GM15510 (cell line): ENCODE measurements around the gene WHAMM.

ENCODE experiments used
- POLR2A ChIP-seq: IDR thresholded peaks from 3 replicates; pipeline ENCODE4 v1.6.1; 2011; ENCODE audit warnings: borderline replicate concordance; ENCODE audit not compliant: insufficient read length; ENCODE audit errors: extremely low read depth

Gene WHAMM

GRCh38 chr15:82847703-82848102 is 38.3 kb downstream of the WHAMM start:
- TF ChIP-seq POLR2A, result no peak

- TF ChIP-seq POLR2A, result no peak
Measured at GRCh38 chr15:82848241-82848993, 39.0 kb downstream of the WHAMM start.

- no peak for TF ChIP-seq POLR2A
Measured at GRCh38 chr15:82849556-82850512, 40.4 kb downstream of the WHAMM start.

DNA sequence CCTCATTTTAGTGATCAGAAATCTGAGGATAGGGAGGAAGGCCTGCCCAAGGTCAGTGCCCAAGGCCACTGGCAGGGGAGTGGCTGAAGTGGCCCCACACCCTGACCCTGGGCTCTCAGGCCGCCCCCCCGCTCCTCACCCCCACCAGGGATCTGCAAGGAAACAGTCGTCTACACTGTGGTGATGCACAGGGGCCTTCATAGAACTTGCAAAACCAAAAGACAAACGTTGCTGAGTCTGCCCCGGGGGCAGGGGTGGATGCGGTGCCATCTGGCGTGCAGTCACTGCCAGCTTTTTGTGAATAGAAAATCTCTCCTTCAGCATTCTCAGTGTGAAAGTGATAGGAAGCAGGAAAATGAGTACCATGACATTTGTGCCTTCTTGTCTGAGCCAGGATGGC is 41.3 kb downstream of the WHAMM start:
- no peak for TF ChIP-seq POLR2A

DNA sequence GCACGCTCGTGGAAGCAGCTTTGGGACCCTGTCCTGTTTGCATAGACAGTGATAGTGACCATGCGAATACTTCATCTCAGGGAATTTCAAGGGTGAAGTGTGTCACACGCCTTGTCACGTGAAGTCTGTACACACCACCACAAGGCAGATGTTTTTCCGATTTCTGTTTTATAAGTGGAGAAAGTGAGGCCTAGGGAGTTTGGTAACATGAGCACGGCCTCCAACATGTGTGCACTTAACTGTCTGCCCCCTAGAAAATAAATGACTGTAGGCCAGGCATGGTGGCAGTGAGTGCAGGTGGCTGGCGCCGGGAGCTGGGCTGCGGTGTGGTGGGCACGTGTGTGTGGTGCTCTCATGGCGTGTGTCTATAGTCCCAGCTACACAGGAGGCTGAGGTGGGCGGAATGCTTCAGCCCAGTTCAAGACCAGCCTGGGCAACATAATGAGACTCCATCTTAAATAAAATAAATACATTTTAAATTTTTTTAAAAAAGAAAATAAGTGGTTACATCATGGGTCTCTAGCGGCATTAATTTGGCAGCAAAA is 42.0 kb downstream of the WHAMM start:
- TF ChIP-seq POLR2A, result no peak

- no peak for TF ChIP-seq POLR2A
Measured at GRCh38 chr15:82851981-82852511, 42.6 kb downstream of the WHAMM start.

DNA sequence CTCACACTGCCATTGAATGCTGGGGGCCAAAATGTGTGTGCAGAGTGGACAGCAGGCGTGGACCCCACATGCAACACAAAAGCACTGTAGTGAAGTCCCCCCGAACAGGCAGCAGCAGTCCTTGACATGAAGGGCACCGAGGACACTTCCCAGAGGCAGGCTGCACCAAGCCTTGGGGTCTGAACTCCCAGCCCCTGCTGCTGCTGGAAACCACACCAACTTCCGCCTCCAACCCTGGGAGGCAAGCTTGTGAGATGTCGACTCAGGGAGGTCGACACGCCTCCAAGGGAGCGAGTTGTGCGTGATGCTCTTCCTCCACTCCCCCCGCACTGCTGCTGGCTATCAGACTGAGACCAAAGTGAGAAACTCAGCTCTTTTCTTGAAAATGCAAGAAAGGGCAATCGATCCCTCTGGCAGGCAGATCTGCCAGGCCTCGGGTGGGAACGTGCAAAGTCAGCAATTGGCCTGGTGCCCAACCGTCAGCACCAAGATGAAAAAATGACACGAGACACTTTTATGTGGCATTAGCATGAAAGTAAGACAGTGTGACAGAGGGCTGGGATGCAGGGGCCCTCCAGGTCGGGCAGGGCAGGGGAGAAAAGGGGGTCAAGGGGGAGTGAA is 43.6 kb downstream of the WHAMM start:
- TF ChIP-seq POLR2A, result no peak

GRCh38 chr15:82854554-82854953 is 45.1 kb downstream of the WHAMM start:
- TF ChIP-seq POLR2A, result no peak

- no peak for TF ChIP-seq POLR2A
Measured at GRCh38 chr15:82855286-82856100, 46.1 kb downstream of the WHAMM start.

- no peak for TF ChIP-seq POLR2A
Measured at GRCh38 chr15:82856397-82857170, 47.2 kb downstream of the WHAMM start.

GRCh38 chr15:82858932-82859331 is 49.5 kb downstream of the WHAMM start:
- no peak for TF ChIP-seq POLR2A

GRCh38 chr15:82862886-82863285 is 53.5 kb downstream of the WHAMM start:
- no peak for TF ChIP-seq POLR2A

DNA sequence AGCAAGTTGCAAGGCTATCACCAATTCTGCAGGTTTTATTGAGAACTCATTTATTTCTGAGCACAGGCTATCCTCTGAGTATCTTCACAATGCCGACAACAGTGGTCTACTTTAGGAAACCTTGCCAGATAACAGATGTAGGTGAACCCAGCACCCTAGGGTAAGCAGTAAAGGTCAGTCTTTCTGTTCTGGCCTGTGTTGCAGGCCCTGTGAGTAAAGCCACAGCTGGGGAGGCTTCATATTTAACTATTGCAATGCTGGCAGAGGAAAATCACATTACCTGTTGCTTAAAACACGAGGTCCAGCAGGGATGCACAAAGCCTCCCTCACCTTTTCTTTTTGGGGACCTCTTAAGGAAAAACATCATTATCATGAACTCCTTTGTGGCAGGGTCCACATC is 55.5 kb downstream of the WHAMM start:
- no peak for TF ChIP-seq POLR2A
